Activated CD4-positive, alpha-beta T cell treated with anti-CD3 and anti-CD28 coated beads, Interleukin-2, amount 50 U/mL, for 4 hours (primary cell): ENCODE measurements around the gene TBC1D22A.

ENCODE experiments used
- DNase-seq, 2 experiments: peaks; one replicate each; pipeline ENCODE4 v3.0.0-alpha.2; 2020

The TBC1D22A gene

DNA sequence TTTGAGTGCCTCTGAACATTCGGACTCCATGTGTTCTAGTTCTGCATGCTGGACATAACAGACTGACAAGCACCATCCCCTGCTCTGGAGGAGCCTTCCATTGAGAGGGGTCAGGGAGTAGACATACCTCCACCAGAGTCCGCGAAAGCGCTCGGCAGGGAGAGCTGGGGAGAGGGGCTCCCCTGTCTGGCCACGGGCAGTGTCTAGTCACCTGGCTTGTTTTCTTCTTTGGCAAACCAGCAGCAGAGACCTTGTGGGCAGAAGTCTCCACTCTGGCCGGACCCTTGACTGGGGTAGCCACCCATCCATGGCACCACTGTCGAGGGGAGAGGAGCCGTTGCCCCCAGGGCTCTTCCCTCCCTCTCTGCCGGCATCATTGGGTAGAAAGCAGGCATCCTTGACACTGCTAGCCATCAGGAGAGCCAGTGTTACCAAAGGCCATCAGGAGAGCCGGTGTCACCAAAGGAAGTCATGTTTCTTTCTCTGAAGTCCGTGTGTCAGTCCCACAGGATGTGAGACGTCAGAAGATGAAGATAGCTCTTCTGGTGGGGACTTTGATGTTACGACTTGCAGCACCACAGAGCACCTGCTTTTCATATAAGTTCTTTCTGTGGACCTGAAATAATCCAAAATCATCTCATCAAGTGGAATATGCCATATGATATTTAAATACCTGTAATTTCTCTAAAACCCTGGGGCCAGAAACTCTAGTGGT, 305.6 kb downstream of the TBC1D22A start:
- DNase-seq = no peak

DNA sequence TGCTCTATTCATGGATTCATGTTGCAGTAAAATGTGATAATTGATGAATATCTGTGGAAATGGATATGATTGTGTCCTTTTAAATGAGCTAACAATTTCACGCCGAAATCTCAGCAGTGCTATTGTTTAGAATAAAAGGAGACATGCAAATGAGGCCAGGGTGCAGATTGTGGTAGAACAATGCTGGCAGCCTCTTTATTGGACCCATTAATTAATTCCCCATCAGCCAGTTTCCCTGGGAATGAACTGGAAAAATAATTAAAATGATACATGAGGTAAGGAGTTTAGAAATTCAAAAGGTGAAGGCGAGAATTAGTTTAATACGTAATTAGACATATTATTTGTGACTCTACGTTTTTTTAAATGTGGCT, 306.2 kb downstream of the TBC1D22A start:
- DNase-seq = no peak

DNA sequence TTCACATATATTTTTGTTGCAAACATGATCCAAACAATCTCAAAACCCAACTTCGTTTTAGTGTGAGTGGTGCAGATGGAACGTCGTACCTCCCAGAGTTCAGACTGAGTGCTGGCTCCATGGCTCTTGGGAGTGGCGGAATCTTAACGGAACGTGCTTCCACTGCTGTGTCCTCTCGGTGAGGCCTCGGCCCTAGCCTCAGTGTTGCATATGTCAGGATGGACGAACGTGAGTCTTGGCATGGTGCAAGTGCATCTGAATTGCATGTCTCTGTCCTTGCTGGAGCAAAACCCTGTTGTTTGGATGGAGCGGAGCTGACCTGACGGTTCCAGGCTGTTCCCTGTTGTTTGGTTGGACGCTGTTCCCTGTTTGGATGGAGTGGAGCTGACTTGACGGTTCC, 306.8 kb downstream of the TBC1D22A start:
- DNase-seq = no peak

DNA sequence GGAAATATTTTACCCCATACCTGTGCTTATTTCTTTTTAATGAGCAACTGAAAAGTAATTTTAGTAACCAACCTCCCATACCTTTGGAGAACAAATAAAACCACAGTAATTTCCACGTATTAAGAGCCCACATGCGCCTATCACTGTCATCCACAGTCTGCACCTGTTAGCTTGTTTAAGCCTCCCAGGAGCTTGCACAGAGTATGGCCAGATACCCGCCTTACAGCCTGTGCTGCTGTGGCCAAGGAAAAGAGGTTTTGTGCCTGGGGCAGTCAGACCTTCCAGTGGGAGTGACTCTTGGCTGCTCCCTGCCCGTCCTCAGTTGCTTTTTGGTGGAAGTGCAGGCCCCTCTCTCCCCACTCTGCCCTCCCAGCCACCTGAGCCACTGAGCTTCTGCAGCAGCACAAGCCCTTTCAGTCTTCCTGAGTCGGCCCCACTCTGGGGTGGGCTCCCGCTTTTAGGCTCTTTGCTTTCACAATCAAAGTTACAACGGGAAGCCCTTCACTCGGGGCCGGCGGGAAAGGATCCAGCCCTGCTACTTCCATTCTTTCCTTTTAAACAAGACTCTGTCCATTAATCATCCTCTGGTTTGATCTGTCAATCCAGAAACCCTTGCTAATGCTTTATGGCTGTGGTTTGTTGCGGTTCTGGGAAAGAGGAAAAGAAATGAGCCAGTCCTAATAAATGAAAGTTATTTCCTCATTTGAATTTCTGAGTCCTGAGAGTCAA, 308.8 kb downstream of the TBC1D22A start:
- DNase-seq = no peak

DNA sequence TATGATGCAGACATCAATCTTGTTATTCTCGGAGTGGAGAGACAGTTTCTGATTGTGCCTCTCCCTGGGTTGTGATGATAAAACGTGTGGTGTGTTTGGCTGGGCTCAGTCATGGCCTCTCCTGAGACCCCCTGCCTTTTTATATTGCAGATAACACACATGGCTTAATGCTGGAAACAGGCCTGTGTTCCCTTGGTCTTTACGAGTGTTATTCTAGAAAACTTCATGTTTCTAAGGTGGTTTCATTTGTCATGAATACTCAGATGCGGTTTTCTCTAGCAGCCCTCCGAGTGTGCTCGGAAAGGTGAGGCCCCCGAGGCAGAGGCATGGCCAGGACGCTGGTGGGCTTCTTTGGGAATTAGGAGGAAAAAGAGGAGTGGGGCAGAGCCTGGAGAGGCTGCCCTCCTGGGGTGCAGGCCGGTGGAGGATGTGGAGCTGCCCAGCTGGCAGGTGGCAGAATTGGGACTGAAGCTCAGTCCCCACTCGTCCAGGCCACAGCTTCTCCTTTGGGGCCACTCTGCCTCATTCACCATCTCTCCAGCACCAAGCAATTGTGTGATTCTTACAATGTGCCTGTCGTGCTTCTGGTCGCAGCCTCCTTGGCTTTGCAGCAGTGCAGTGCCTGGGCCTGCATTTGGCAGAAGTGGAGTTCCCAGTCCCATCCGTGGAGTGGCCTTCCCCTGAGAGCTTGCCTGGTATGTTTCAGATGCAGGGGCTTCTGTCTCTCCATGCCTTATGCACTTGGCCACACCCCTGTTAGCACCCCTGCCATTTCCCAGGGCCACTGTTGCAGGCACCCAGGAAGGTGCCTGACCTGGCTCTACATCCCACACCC, 309.6 kb downstream of the TBC1D22A start:
- DNase-seq = no peak

DNA sequence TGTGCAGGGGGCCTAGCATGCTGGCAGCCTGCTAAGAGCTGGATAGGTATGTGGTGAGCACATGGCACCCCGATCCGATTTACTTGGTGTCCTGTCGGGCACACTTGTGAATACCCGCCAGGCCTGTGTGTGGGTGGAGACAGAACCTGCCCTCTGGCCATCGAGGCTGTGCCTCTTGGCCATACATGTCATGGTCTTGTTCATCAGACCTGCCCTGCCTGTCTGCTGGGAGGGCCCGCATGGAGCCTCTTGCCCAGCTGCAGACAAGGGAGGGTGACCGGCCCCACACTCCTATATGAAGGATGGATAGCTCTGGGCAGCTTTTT, 310.2 kb downstream of the TBC1D22A start:
- DNase-seq = no peak

DNA sequence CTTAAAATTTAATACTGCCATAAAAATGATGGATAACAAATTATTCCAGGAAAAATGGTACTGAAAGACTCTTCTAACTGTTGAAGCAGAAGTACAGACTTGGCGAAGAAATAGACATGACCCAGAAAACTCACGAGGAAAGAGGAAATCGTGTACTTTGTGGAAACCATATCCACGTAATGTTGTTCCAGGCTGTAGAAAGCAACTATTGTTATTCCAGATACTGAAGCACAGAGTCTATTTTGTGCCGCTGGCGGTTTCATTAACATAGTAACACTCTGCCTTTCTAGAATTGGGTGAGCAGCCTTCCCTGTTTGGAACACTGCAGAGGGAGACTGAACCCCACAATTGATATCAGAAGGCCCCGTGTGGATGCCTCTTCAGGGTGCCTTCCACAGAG, 310.6 kb downstream of the TBC1D22A start:
- DNase-seq = no peak

DNA sequence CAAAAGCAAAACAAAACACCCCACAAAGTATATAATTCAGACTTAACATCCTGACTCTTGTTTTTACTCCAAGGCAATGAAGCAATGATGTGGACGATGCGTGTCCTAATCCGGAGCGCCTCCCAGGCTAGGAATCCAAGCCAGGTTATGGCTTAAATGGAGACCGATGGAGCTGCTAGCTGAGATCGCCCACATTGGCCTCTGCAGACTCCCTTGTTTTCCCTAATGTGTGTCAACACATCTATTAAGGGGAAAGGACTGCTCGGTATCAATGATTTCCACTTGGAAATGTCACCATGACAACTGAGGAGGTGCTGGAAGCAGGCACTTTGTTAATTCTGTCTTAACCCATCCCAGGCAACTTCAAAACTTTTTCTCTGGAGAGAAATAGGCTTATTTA, 311.7 kb downstream of the TBC1D22A start:
- DNase-seq = no peak

DNA sequence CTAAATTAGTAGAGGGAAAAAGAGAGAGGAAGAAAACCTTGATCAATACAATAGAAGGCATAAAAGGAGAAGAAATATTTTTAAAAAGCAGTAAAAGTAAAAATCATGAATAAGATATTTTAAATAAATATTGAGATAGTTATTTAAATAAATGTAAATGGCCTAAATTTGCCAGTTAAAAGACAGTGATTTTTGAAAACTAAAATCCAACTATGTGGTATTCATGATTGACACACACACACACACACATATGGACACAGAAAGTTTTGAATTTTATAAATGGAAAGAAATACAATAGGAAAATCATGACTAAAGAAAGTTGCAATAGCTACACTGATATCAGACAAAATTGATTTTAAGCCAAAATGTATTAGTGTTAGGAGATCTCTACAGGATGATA, 313.1 kb downstream of the TBC1D22A start:
- DNase-seq = no peak

DNA sequence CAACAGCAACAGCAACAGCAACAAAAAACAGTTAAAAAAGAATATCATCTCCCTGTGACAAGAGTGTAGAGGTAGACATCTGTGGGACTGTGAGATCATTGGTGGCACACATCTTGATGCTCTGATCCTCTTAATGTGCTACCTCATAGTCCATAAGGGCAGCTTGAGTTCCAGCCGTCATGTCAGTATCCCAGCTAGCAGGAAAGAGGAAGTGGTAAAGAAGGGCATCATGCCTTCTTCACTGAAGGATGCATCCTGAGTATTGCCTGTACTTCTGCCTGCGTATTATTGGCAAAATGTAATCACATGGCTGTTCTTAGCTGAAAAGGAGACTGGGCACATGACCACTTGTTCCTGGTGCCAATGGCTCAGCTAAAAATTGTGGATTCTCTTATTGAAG, 314.3 kb downstream of the TBC1D22A start:
- DNase-seq = no peak

DNA sequence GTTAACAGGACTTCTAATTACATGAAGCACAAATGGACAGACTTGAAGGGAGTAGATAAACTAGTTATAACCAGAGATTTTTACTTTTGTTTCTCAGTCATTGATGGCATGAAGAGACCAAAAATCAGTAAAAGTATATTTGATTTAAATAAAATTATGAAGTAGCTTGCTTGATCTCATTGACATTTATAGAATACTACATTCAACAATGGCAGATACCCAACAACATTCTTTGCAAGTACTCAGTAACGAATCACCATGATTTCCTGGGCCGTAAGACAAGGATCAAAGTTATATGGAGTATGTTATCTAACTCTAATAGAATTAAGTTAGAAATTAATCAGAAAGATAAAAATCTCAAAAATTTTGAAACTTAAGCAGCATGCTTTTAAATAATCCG, 317.6 kb downstream of the TBC1D22A start:
- no peak for DNase-seq

DNA sequence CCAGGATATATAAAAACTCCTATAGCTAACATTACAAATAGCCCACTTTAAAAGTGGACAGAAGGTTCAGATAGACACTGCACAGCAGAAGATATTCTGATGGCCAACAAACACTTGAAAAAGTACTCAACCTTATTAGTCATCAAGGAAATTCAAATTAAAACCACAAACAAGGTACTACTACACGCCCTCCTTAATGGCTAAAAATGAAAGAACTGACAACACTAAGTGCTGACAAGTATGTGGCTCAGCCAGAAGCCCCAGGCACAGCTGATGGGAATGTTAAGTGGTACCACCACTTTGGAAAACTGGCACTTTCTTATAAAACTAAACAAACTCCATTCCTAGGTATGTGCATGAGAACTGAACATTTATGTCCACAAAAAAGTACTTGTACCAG, 320.1 kb downstream of the TBC1D22A start:
- DNase-seq = no peak

DNA sequence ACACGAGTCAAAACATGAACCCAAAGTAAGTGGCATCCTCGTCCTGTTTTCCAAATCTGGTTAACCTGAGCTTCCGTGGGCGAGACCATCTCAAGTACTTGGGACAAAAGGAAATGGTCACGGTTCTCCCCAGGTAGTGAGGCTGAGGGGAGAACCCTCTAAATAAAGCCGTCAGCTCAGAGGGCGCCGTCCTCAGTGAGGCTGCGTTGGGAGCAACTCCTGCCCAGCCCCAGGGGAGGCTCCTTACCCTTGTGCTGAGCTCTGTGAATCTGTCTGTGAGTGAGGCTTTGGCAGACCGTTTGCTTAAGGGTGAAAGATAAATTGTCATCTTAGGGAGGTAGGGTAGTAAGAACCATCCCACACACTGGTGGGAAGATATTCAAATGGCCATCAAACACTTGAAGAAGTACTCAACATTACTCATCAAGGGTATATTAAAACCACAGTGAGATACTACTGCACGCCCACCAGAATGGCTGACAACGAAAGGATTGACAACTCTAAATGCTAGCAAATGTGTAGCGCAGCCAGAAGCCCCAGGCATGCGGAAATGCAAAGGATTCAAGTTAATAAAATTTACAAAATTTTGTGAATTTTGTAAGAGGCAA, 321.0 kb downstream of the TBC1D22A start:
- DNase-seq = no peak

DNA sequence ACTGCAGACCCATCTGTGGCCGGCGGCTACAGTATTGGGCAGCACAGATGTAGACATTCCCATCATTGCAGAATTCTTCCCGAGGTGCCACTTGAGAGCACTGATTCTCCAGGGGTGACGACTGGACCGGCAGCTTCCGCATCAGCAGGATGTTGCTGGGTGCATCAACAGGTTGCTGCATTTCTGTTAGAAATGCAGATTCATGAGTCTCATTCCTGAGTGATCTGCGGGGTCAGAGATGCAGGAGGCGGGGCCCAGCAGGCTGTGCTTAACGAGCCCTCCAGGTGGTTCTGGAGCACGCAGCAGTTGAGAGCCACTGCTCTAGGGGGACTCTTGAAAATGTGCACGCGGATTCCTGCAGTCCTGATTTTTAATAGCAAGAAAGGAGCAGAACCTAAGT, 321.8 kb downstream of the TBC1D22A start:
- DNase-seq = no peak

DNA sequence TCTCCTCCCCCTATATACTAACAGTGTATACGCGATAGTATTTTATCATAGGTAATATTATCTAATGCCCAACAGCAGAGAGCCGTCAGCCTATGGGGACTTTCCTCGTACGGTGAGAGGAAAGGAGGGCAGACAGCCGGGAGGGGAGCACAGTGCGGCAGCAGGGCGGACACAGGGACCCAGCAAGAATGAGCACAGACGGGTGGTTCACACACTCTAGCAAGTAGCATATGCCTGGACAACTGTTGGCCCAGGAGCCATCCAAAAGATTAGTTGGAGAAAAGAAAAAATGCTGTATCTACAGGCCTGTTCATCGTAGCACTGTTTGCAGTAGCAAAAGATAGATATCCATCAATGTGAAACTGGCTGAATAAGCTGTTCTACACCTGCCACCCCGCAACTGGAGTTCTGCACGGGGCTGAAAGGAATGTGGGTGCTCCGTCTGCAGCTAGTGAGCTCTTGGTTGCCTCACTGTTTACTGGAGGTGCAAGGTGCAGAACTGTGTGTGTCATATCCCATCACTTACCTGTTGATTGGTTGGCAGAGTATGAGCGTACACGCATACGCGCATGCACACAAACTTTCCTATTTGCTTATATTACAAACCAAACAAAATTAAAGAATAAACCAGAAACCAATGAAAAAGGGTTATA, 324.3 kb downstream of the TBC1D22A start:
- no peak for DNase-seq

DNA sequence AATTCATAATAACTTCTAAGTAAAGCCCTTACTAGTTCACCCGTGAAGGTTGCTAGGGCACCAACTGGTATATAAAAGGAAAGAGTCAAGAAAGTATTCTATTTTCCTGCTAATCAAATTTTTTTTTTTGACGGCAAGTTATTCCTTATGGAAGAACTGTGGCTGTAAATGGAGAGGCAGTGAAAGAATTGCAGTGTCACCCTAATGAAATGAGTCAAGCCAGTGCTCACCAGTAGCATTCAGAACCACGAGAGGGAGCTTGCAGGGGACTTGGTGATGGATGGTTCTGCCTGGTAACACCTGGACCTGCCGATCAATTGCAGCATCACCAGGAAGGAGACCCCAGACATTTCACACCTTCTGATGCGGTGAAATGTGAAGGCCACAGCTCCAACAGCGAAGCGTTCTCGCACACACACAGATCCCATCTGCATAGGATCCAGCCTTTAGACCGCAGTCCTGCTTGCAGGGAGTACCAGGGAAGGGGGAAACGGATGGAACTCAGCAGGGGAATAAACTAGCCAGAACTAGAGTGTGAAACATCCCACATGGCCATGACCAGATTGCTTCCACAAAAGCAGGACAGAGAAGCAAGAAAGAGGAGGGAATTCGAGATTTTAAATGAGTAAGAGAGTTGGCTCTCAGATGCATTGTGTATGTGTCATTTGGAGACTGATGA, 326.2 kb downstream of the TBC1D22A start:
- no peak for DNase-seq

DNA sequence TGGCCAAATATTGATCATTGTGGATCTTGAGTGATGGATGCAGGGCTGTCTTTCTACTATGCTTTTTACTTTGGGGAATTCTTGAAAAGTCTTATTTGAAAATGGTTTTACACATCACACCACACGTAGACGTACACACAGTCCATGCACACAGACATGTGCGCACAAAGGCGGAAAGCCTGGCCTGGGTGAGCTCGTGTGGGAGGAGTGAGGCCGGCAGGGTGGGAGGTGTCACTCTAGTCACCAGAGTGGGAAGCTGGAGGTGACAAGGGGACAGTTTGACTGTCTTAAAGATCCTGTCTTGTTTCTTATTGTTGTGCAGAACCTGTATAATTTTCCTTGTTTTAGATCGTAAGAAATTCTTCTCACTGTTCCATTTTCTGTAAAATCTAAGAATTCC, 326.9 kb downstream of the TBC1D22A start:
- DNase-seq = no peak

DNA sequence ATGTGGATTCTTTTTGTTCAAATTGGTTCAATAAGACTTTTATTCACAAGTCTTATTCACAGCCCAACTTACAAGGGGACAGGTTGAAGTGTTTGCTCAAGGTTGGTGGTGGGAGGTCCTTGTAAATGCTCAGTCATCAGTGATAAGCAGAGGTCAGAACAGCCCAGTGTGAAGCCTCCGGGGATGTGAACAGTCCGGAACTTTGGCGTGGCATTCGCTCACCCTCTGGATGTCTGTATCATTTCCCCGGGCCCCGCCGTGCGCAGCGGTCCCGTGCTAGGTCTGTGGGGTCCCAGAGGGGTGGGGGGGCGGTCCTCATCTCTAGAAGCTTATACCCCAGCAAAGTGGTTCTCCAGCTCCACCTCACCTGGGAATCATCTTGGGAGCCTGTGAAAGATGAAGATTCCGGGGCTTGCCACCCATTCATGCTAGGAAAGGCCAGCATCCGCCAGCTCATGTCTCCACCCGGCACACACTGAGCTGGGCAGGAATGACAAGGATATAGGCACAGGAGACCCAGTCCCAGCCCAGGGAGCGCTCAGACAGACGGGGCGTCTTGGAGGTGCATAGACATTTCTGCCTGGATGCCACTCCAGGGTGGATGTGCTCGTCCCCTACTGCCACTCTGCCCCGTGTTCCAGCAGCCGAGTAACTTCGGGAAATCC, 327.5 kb downstream of the TBC1D22A start:
- no peak for DNase-seq

DNA sequence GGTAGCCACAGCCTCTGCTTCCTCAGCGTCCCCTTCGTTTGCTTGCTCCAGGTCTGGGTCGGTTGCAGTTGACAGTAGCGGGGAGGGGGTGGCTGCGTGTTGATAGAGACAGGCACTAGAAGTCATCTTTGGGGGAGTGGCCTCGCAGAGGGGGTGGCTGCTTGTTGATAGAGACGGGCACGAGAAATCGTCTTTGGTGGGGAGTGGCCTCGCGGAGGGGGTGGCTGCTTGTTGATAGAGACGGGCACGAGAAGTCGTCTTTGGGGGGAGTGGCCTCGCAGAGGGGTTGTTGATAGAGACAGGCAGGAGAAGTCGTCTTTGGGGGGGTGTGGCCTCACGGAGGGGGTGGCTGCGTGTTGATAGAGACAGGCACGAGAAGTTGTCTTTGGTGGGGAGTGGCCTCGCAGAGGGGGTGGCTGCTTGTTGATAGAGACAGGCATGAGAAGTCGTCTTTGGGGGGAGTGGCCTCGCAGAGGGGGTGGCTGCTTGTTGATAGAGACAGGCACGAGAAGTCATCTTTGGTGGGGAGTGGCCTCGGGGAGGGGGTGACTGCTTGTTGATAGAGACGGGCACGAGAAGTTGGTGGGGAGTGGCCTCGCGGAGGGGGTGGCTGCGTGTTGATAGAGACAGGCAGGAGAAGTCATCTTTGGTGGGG, 328.3 kb downstream of the TBC1D22A start:
- DNase-seq = peak in 1 of 2 experiments; percentile 18

DNA sequence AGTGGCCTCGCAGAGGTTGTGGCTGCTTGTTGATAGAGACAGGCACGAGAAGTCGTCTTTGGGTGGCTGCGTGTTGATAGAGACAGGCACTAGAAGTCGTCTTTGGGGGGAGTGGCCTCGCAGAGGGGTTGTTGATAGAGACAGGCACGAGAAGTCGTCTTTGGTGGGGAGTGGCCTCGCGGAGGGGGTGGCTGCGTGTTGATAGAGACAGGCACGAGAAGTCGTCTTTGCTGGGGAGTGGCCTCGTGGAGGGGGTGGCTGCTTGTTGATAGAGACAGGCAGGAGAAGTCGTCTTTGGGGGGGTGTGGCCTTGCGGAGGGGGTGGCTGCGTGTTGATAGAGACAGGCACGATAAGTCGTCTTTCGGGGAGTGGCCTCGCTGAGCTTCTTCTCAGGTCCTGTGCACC, 328.8 kb downstream of the TBC1D22A start:
- DNase-seq = no peak
